ENCODE results near the gene FEM1B.

The FEM1B gene

DNA sequence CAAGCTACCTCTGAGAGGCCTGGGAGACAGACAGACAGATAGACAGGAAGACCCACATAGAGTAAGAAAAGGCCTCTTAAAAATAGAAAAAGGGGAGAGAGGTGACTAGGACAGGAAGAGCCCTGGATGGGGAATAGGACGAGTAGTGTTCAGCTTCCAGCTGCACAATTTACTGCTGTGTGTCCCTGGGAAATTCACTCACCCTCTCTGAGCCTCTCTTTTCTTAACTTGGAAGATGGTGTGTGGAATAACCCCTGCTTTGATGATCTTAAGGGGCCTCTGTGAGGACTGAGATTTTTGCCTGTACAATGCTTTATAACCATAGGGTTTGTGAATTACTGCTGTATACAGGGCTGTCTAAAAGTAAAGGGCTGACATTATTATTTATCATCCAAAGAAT, 37.5 kb downstream of the FEM1B start:
- H3K4me3 ChIP-seq (ENCODE audit: low read depth, low read length, poor library complexity, severe bottlenecking) = no peak overlapping the region
- no peaks in the 10 kb centered on the region for H4K20me1 ChIP-seq (ENCODE audit: insufficient read depth, low read length)
- no peaks in the 10 kb centered on the region for H3K4me1 ChIP-seq (ENCODE audit: insufficient read depth, low read length, severe bottlenecking)
- no peaks in the 10 kb centered on the region for H3K36me3 ChIP-seq (ENCODE audit: insufficient read depth, low read length)
- no peaks in the 10 kb centered on the region for H3K27me3 ChIP-seq (ENCODE audit: insufficient read depth, low read length)
- H3K4me2 ChIP-seq (ENCODE audit: low read length) = no peak overlapping the region
- H3K79me2 ChIP-seq (ENCODE audit: insufficient read depth, low read length) = no peaks in the 10 kb centered on the region
- TF ChIP-seq EZH2 (IDR thresholded peaks at IDR 0.05; ENCODE audit: borderline replicate concordance, low read length) = no peak
- TF ChIP-seq, protein P1, sequence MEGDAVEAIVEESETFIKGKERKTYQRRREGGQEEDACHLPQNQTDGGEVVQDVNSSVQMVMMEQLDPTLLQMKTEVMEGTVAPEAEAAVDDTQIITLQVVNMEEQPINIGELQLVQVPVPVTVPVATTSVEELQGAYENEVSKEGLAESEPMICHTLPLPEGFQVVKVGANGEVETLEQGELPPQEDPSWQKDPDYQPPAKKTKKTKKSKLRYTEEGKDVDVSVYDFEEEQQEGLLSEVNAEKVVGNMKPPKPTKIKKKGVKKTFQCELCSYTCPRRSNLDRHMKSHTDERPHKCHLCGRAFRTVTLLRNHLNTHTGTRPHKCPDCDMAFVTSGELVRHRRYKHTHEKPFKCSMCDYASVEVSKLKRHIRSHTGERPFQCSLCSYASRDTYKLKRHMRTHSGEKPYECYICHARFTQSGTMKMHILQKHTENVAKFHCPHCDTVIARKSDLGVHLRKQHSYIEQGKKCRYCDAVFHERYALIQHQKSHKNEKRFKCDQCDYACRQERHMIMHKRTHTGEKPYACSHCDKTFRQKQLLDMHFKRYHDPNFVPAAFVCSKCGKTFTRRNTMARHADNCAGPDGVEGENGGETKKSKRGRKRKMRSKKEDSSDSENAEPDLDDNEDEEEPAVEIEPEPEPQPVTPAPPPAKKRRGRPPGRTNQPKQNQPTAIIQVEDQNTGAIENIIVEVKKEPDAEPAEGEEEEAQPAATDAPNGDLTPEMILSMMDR (IDR thresholded peaks at IDR 0.05; ENCODE audit: low read length) = no peak
- H3F3A ChIP-seq (ENCODE audit: insufficient read depth, low read length) = no peaks in the 10 kb centered on the region
- H3K27ac ChIP-seq (ENCODE audit: low read depth, low read length, poor library complexity, severe bottlenecking) = no peak overlapping the region
- no peak overlapping the region for H3K9ac ChIP-seq (ENCODE audit: low read length)
- H3K9me2 ChIP-seq (ENCODE audit: low read depth, low read length) = no peaks in the 10 kb centered on the region
- no peaks in the 10 kb centered on the region for H3K9me3 ChIP-seq (ENCODE audit: low read length)
- no peak overlapping the region for H2AFZ ChIP-seq (ENCODE audit: low read length)

DNA sequence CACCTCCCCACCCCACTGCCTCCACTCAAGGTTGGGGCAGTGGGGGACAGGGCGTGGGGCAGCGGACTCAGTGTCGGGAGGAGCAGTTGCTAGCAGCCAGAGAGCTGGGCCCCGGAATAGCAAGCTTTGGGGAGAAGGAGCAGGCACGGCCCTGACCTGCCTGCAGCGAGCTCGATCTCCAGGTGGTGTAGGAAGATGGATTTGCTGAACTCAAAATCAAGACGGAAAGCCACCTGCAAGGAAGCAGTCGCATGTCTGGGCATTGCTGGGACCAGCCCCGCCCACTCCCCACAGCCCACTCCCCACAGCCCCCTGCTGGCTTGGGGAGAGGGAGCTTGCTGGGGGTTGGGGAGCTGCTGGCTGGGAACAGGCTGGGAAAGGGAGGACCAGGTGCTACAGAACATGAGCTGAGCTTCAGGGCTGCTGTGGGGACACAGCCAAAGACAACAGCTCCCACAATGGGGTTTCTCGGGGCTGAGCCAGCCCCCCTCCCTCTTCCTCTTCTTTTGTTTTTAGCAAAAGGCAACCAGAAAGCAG, 38.0 kb downstream of the FEM1B start:
- no peaks in the 10 kb centered on the region for H3K36me3 ChIP-seq (ENCODE audit: insufficient read depth, low read length)
- H3F3A ChIP-seq (ENCODE audit: insufficient read depth, low read length) = no peaks in the 10 kb centered on the region
- no peaks in the 10 kb centered on the region for H3K79me2 ChIP-seq (ENCODE audit: insufficient read depth, low read length)
- no peak overlapping the region for H3K4me3 ChIP-seq (ENCODE audit: low read depth, low read length, poor library complexity, severe bottlenecking)
- no peak overlapping the region for H3K27ac ChIP-seq (ENCODE audit: low read depth, low read length, poor library complexity, severe bottlenecking)
- H3K27me3 ChIP-seq (ENCODE audit: insufficient read depth, low read length) = no peaks in the 10 kb centered on the region
- TF ChIP-seq, protein P1 (IDR thresholded peaks at IDR 0.05; ENCODE audit: low read length) = no peak
- TF ChIP-seq EZH2 (IDR thresholded peaks at IDR 0.05; ENCODE audit: borderline replicate concordance, low read length) = no peak
- H3K9me3 ChIP-seq (ENCODE audit: low read length) = no peaks in the 10 kb centered on the region
- H3K9ac ChIP-seq (ENCODE audit: low read length) = no peak overlapping the region
- no peaks in the 10 kb centered on the region for H3K4me1 ChIP-seq (ENCODE audit: insufficient read depth, low read length, severe bottlenecking)
- no peak overlapping the region for H3K4me2 ChIP-seq (ENCODE audit: low read length)
- H2AFZ ChIP-seq (ENCODE audit: low read length) = no peak overlapping the region
- H4K20me1 ChIP-seq (ENCODE audit: insufficient read depth, low read length) = no peaks in the 10 kb centered on the region
- H3K9me2 ChIP-seq (ENCODE audit: low read depth, low read length) = no peaks in the 10 kb centered on the region

DNA sequence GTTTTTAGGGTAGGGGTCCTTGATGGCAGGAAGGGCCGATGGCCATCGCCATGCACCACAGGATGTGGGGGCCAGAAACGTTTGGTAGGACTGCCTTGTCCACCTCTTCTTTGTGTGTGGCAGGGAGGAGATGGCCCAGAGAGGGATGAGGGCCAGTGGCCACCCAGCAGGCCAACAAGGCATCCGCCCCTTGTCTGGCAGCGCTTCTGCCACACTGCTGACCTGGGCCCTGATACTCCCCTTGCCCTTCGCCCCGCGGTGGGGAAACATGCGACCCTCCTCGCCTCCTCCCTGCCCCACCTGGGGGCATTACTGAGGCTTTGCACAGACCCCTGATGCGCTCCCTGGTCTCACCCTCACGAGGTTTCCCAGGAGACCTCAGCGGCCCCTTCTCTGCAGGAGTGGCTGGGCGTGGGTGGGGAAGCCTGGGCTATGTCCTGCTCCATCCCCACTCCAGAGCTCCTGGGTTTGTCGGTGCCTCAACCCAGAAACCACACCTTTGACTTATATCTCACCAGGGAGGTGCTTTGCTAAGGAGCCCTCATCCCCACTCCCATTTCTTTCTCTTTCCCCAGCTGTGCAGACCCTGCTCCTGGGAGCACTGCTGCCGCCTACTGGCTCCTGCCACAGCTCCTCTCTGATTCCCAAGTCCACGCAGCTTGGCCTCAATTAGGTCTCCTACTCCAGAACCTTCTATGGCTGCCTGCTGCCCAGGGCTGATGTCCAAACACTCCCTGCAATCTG, 38.7 kb downstream of the FEM1B start:
- H3K4me3 ChIP-seq (ENCODE audit: low read depth, low read length, poor library complexity, severe bottlenecking) = no peak overlapping the region
- no peak overlapping the region for H3K4me2 ChIP-seq (ENCODE audit: low read length)
- no peaks in the 10 kb centered on the region for H3K9me2 ChIP-seq (ENCODE audit: low read depth, low read length)
- no peaks in the 10 kb centered on the region for H3K27me3 ChIP-seq (ENCODE audit: insufficient read depth, low read length)
- no peak for TF ChIP-seq EZH2 (IDR thresholded peaks at IDR 0.05; ENCODE audit: borderline replicate concordance, low read length)
- TF ChIP-seq, protein P1 (IDR thresholded peaks at IDR 0.05; ENCODE audit: low read length) = peak; percentile 33; the same call in 1 of the 2 replicates
- no peaks in the 10 kb centered on the region for H3K36me3 ChIP-seq (ENCODE audit: insufficient read depth, low read length)
- H3K4me1 ChIP-seq (ENCODE audit: insufficient read depth, low read length, severe bottlenecking) = no peaks in the 10 kb centered on the region
- H2AFZ ChIP-seq (ENCODE audit: low read length) = no peak overlapping the region
- no peaks in the 10 kb centered on the region for H3K79me2 ChIP-seq (ENCODE audit: insufficient read depth, low read length)
- H3K9ac ChIP-seq (ENCODE audit: low read length) = no peak overlapping the region
- H4K20me1 ChIP-seq (ENCODE audit: insufficient read depth, low read length) = no peaks in the 10 kb centered on the region
- no peak overlapping the region for H3K27ac ChIP-seq (ENCODE audit: low read depth, low read length, poor library complexity, severe bottlenecking)
- no peaks in the 10 kb centered on the region for H3K9me3 ChIP-seq (ENCODE audit: low read length)
- no peaks in the 10 kb centered on the region for H3F3A ChIP-seq (ENCODE audit: insufficient read depth, low read length)

All from OCI-LY1 (cell line).